H9 (cell line): ENCODE results near the gene OR2S2. TPM values are rescaled to one million over a fixed set of nuclear protein-coding genes. Genes with fewer than 3 reads are reported as not detected.

ENCODE experiments used
- DNase-seq: peaks from one replicate; pipeline ENCODE4 v3.0.0-alpha.2; 2017
- H2AFZ ChIP-seq: one replicate; pipeline ENCODE4 v1.6.1; 2013; ENCODE audit warnings: mild to moderate bottlenecking, low read length, control low read depth, moderate library complexity
- H2AK5ac ChIP-seq: 2 replicates; pipeline ENCODE4 v1.6.1; 2013; ENCODE audit warnings: low read length, control low read depth, mixed read lengths; ENCODE audit not compliant: insufficient read length
- H2BK120ac ChIP-seq: one replicate; pipeline ENCODE4 v1.6.1; 2013; ENCODE audit warnings: low read depth, mild to moderate bottlenecking, low read length, control low read depth, inconsistent platforms; ENCODE audit not compliant: poor library complexity, severe bottlenecking
- H2BK12ac ChIP-seq: 2 replicates; pipeline ENCODE4 v1.6.1; 2013; ENCODE audit warnings: low read length, control low read depth, mixed read lengths, low read depth; ENCODE audit not compliant: insufficient read length
- H2BK15ac ChIP-seq: 2 replicates; pipeline ENCODE4 v1.6.1; 2013; ENCODE audit warnings: low read depth, low read length, control low read depth
- H2BK20ac ChIP-seq: one replicate; pipeline ENCODE4 v1.6.1; 2013; ENCODE audit warnings: low read depth, mild to moderate bottlenecking, low read length, control low read depth, inconsistent platforms; ENCODE audit not compliant: poor library complexity, severe bottlenecking
- H2BK5ac ChIP-seq: 2 replicates; pipeline ENCODE4 v1.6.1; 2013; ENCODE audit warnings: low read length, control low read depth, mixed read lengths; ENCODE audit not compliant: insufficient read length
- H3K14ac ChIP-seq: 2 replicates; pipeline ENCODE4 v1.6.1; 2013; ENCODE audit warnings: low read length, control low read depth; ENCODE audit not compliant: insufficient read depth
- H3K18ac ChIP-seq: 2 replicates; pipeline ENCODE4 v1.6.1; 2013; ENCODE audit warnings: low read depth, mild to moderate bottlenecking, mixed read lengths, low read length, control low read depth; ENCODE audit not compliant: insufficient read length
- H3K23ac ChIP-seq: 2 replicates; pipeline ENCODE4 v1.6.1; 2013; ENCODE audit warnings: low read length, control low read depth, mixed read lengths, low read depth; ENCODE audit not compliant: insufficient read length
- H3K23me2 ChIP-seq: 2 replicates; pipeline ENCODE4 v1.6.1; 2013; ENCODE audit warnings: low read depth, mild to moderate bottlenecking, mixed read lengths, low read length, control low read depth; ENCODE audit not compliant: insufficient read length, poor library complexity, severe bottlenecking
- H3K27ac ChIP-seq: 2 replicates; pipeline ENCODE4 v1.5.1; 2013; ENCODE audit warnings: low read length, control low read depth, mixed read lengths, low read depth; ENCODE audit not compliant: insufficient read length
- H3K27me3 ChIP-seq: 2 replicates; pipeline ENCODE4 v1.6.1; 2013; ENCODE audit warnings: low read length, control low read depth, inconsistent platforms; ENCODE audit not compliant: insufficient read depth
- H3K4ac ChIP-seq: 2 replicates; pipeline ENCODE4 v1.6.1; 2013; ENCODE audit warnings: low read depth, mild to moderate bottlenecking, control low read depth, inconsistent platforms, low read length, moderate library complexity
- H3K4me1 ChIP-seq: 2 replicates; pipeline ENCODE4 v1.6.1; 2013; ENCODE audit warnings: low read length, control low read depth, inconsistent platforms; ENCODE audit not compliant: insufficient read depth
- H3K4me2 ChIP-seq: 2 replicates; pipeline ENCODE4 v1.6.1; 2013; ENCODE audit warnings: low read length, control low read depth, mixed read lengths; ENCODE audit not compliant: insufficient read length, insufficient read depth
- H3K56ac ChIP-seq: 2 replicates; pipeline ENCODE4 v1.6.1; 2013; ENCODE audit warnings: low read depth, mild to moderate bottlenecking, mixed read lengths, low read length, control low read depth; ENCODE audit not compliant: insufficient read length
- H3K79me1 ChIP-seq: 2 replicates; pipeline ENCODE4 v1.6.1; 2013; ENCODE audit warnings: low read depth, mild to moderate bottlenecking, moderate library complexity, low read length, control low read depth, inconsistent platforms; ENCODE audit not compliant: insufficient read depth, poor library complexity, severe bottlenecking
- H3K79me2 ChIP-seq: 2 replicates; pipeline ENCODE4 v1.6.1; 2013; ENCODE audit warnings: low read length, control low read depth, inconsistent platforms; ENCODE audit not compliant: insufficient read depth
- H3K9ac ChIP-seq: 2 replicates; pipeline ENCODE4 v1.6.1; 2013; ENCODE audit warnings: low read length, control low read depth, mixed read lengths; ENCODE audit not compliant: insufficient read length; ENCODE audit errors: extremely low read depth
- H3K9me3 ChIP-seq: one replicate; pipeline ENCODE4 v1.6.1; 2013; ENCODE audit warnings: low read depth, low read length, inconsistent platforms; ENCODE audit not compliant: control insufficient read depth
- H3T11ph ChIP-seq: one replicate; pipeline ENCODE4 v1.6.1; 2013; ENCODE audit warnings: mild to moderate bottlenecking, low read length, control low read depth, inconsistent platforms
- H4K20me1 ChIP-seq: one replicate; pipeline ENCODE4 v1.6.1; 2013; ENCODE audit not compliant: control insufficient read depth, insufficient read length, insufficient read depth
- H4K5ac ChIP-seq: 2 replicates; pipeline ENCODE4 v1.6.1; 2013; ENCODE audit warnings: low read depth, mild to moderate bottlenecking, mixed read lengths, low read length, control low read depth; ENCODE audit not compliant: insufficient read length
- H4K8ac ChIP-seq: replicated peaks from 2 replicates; pipeline ENCODE4 v1.6.1; 2013; ENCODE audit warnings: low read length, control low read depth, mixed read lengths, low read depth; ENCODE audit not compliant: insufficient read length
- H4K91ac ChIP-seq: 2 replicates; pipeline ENCODE4 v1.6.1; 2013; ENCODE audit warnings: low read depth, mild to moderate bottlenecking, moderate library complexity, mixed read lengths, low read length, control low read depth; ENCODE audit not compliant: insufficient read length
- H3K27ac Mint-ChIP-seq, 3 experiments: 2 replicates in 2 of 3; 3 replicates in 1 of 3; pipeline ENCODE4 v1.8.0; 2020 to 2021; ENCODE audit warnings: mixed read lengths in 3 of 3, mild to moderate bottlenecking in 1 of 3, moderate library complexity in 1 of 3
- H3K27me3 Mint-ChIP-seq: 2 replicates; pipeline ENCODE4 v1.8.0; 2021; ENCODE audit warnings: low read depth, mild to moderate bottlenecking, moderate library complexity, mixed read lengths
- H3K36me3 Mint-ChIP-seq, 3 experiments: 2 replicates in 2 of 3; 3 replicates in 1 of 3; pipeline ENCODE4 v1.8.0; 2020 to 2021; ENCODE audit warnings: low read depth in 3 of 3, mixed read lengths in 3 of 3; ENCODE audit not compliant: insufficient read depth in 1 of 3
- H3K4me1 Mint-ChIP-seq, 2 experiments: 2 replicates each; pipeline ENCODE4 v1.8.0; 2020; ENCODE audit warnings: mixed read lengths in 2 of 2
- H3K4me3 Mint-ChIP-seq, 2 experiments: 2 replicates in 1 of 2; 3 replicates in 1 of 2; pipeline ENCODE4 v1.8.0; 2020 to 2021; ENCODE audit warnings: mild to moderate bottlenecking in 2 of 2, mixed read lengths in 2 of 2, moderate library complexity in 1 of 2
- H3K9me3 Mint-ChIP-seq, 2 experiments: 2 replicates in 1 of 2; 3 replicates in 1 of 2; pipeline ENCODE4 v1.8.0; 2020; ENCODE audit warnings: mild to moderate bottlenecking in 2 of 2, mixed read lengths in 2 of 2, moderate library complexity in 1 of 2
- WGBS: extraction: QIAGEN DNeasy Blood & Tissue Kit; methylation state at CpG from one replicate; pipeline ENCODE4 v1.1.7; 2013; ENCODE audit warnings: missing lambda C conversion rate, low lambda C conversion rate, mixed read lengths; ENCODE audit not compliant: insufficient read length; ENCODE audit errors: extremely low coverage; 5-methylcytosine and 5-hydroxymethylcytosine counted together
- total RNA-seq: library from RNA; stranded (reverse); gene quantifications from 2 replicates; pipeline ENCODE4 v1.2.1, GENCODE V29; 2021
- TF ChIP-seq, protein P1 (sequence below): fragments of 200-600 bp; sonication (generic); conservative IDR thresholded peaks from 3 replicates; pipeline ENCODE4 v1.8.0; 2021; ENCODE audit warnings: antibody characterized with exemption, mild to moderate bottlenecking

Gene OR2S2
- total RNA-seq, 1 experiment from 2014 or later = not detected

DNA sequence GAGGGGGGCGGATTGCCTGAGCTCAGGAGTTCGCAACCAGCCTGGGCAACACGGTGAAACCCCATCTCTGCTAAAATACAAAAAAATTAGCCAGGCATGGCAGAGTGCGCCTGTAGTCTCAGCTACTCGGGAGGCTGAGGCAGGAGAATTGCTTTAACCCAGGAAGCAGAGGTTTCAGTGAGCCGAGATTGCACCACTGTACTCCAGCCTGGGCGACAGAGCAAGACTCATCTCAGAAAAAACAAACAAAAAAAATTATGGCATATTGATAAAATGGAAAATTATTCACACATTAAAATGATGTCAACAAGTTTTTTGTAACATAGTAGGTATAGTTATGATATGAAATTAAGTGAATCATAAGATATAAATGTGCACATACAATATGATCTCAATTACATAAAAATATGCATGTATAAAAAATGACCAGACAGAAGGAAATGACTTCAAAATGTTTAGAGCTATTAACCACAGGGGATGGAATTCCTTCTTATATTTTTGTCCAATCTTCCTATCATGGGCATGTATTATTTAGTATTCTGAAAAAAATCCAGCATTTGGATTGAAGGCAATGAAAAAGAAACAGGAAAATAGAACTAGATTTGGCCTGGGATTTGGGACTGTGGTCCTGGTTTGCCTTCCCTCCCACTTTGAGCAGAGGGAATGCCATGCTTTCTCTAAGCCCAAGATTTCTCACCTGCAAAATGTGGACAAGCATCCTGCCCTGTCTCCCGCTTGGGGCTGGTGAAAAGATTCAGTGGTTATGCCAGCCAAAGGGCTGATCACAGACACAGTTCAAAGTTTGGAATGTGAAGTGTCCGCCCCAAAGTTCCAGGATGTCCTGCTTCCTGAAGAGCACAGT, 29.1 kb downstream of the OR2S2 start:
- Histone ChIP-seq H3K4me1 (no peaks in the 10 kb centered on the region), H3K9me3 (no peaks in the 10 kb centered on the region), H3K56ac (no peak overlapping the region), H2BK12ac (no peak overlapping the region), H3K27ac (no peak overlapping the region), H4K8ac (no peak overlapping the region), H3K14ac (no peak overlapping the region), H2BK20ac (no peak overlapping the region), H3K79me1 (no peaks in the 10 kb centered on the region), H4K5ac (no peak overlapping the region), H3K18ac (no peak overlapping the region), H3K23ac (no peak overlapping the region), H3T11ph (no peak overlapping the region), H2BK15ac (no peak overlapping the region), H3K27me3 (no peaks in the 10 kb centered on the region), H3K4me2 (no peak overlapping the region), H2BK120ac (no peak overlapping the region), H3K23me2 (no peaks in the 10 kb centered on the region), H3K4ac (no peak overlapping the region), H2AK5ac (no peak overlapping the region), H2AFZ (no peak overlapping the region), H3K79me2 (no peaks in the 10 kb centered on the region), H3K9ac (no peak overlapping the region), H4K20me1 (no peaks in the 10 kb centered on the region), H2BK5ac (no peak overlapping the region), H4K91ac (no peak overlapping the region)
- Mint-ChIP-seq H3K4me3 (no peak overlapping the region), H3K27me3 (peaks cover 12% of the 10 kb centered on the region), H3K9me3 (no peaks in the 10 kb centered on the region), H3K4me1 (peaks cover 3 to 4% of the 10 kb centered on the region in 2 experiments), H3K36me3 (no peaks in the 10 kb centered on the region), H3K27ac (no peak overlapping the region)
- DNase-seq = no peak
- WGBS = no CpG with 5 or more reads among the region's 9 CpGs
- TF ChIP-seq, protein P1, sequence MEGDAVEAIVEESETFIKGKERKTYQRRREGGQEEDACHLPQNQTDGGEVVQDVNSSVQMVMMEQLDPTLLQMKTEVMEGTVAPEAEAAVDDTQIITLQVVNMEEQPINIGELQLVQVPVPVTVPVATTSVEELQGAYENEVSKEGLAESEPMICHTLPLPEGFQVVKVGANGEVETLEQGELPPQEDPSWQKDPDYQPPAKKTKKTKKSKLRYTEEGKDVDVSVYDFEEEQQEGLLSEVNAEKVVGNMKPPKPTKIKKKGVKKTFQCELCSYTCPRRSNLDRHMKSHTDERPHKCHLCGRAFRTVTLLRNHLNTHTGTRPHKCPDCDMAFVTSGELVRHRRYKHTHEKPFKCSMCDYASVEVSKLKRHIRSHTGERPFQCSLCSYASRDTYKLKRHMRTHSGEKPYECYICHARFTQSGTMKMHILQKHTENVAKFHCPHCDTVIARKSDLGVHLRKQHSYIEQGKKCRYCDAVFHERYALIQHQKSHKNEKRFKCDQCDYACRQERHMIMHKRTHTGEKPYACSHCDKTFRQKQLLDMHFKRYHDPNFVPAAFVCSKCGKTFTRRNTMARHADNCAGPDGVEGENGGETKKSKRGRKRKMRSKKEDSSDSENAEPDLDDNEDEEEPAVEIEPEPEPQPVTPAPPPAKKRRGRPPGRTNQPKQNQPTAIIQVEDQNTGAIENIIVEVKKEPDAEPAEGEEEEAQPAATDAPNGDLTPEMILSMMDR = no peak
